ENCODE measurements around the gene NRG2. TPM values are rescaled to one million over a fixed set of nuclear protein-coding genes. Genes with fewer than 3 reads are reported as not detected.

The NRG2 gene
- total and polyA plus RNA-seq, 2 of the 4 experiments (the other 2 are of a cell fraction), result 0.18 TPM; not detected in 1

DNA sequence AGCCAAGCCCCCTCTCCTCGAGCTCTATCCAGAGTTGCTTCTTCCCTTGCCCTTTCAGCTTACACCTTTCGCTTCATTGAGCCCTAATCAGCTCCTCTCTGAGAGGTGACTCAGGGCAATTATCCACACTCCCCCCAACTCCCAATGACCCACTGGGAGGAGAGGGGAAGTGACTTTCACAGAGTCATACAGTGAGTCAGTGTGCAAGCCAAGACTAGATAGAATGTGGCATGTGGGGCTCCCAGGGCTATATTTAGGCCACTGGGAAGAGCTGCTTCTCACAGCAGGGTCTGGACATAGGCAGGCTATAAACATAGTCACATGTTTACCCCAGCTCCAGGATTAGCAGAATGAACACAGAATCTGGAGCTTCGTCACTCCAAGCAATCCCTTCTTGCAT is 57.4 kb downstream of the NRG2 start:
- no peaks in the 10 kb centered on the region; a peak in 1 of 4 replicates for H3K79me1 ChIP-seq (ENCODE audit: low read depth in 1 of 2, low read length in 2 of 2)
- H4K5ac ChIP-seq (ENCODE audit: low read depth, low read length), result no peak overlapping the region
- H3K4ac ChIP-seq (ENCODE audit: low read depth, low read length), result no peak overlapping the region
- dilution Hi-C loops (cut with HindIII; ENCODE audit: low sequenced_read_pairs, unreplicated experiment), result no loop called here
- H3K9me1 ChIP-seq (ENCODE audit: insufficient read depth, low read length), result no peaks in the 10 kb centered on the region
- no peak overlapping the region for H3K56ac ChIP-seq (ENCODE audit: extremely low read depth, insufficient read depth, low read length)
- H3K4me3 ChIP-seq (ENCODE audit: insufficient read depth, low read depth, low read length), result no peak overlapping the region
- H3K9ac ChIP-seq (ENCODE audit: low read depth, low read length), result no peak overlapping the region
- H3K27me3 ChIP-seq (ENCODE audit: control insufficient read depth, insufficient read depth, low read length), result peaks cover 19% of the 10 kb centered on the region
- no peak overlapping the region for H3K27ac ChIP-seq (ENCODE audit: insufficient read depth, low read length)
- WGBS, 2 experiments (ENCODE audit: extremely low coverage in 2 of 2, insufficient read length in 1 of 2), result no CpG with 5 or more reads among the region's 3 CpGs
- no peak overlapping the region for H2BK120ac ChIP-seq (ENCODE audit: low read depth, low read length)
- H4K91ac ChIP-seq (ENCODE audit: insufficient read depth, low read depth, low read length), result no peak overlapping the region
- no peaks in the 10 kb centered on the region for H3K36me3 ChIP-seq (ENCODE audit: control insufficient read depth, insufficient read depth, low read length)
- POLR2A ChIA-PET (ENCODE audit: unreplicated experiment), result no interaction called here
- no peak overlapping the region for H2BK15ac ChIP-seq (ENCODE audit: low read depth, low read length)
- H4K20me1 ChIP-seq (ENCODE audit: insufficient read depth, low read length), result no peaks in the 10 kb centered on the region
- no peak overlapping the region for H2AFZ ChIP-seq (replicated peaks; ENCODE audit: low read length, poor library complexity)
- no TSS peak for BruUV-seq (replicated peaks)
- no peak overlapping the region for H2BK5ac ChIP-seq (ENCODE audit: low read depth, low read length, poor library complexity, severe bottlenecking)
- in situ Hi-C loops (cut with MboI; ENCODE audit: low sequenced_read_pairs), result no loop called here
- no peak overlapping the region for H2AK5ac ChIP-seq (ENCODE audit: low read depth, low read length)
- H2AK9ac ChIP-seq (replicated peaks; ENCODE audit: low read depth, low read length, poor library complexity), result no peak overlapping the region
- no peak overlapping the region for H3K18ac ChIP-seq (ENCODE audit: low read depth, low read length)
- H2BK20ac ChIP-seq (ENCODE audit: low read depth, low read length), result no peak overlapping the region
- ATAC-seq (ENCODE audit: low read depth) (peak; percentile 48; the same call in 1 of the 2 replicates), DNase-seq (peak; percentile 68)
- H3K14ac ChIP-seq (replicated peaks; ENCODE audit: low read depth, low read length), result no peak overlapping the region
- no peaks in the 10 kb centered on the region for H3K9me3 ChIP-seq (ENCODE audit: control insufficient read depth, insufficient read depth, low read length)
- no peak overlapping the region for H4K8ac ChIP-seq (ENCODE audit: low read depth in 2 of 2, low read length in 2 of 2)
- TF ChIP-seq FOS (IDR thresholded peaks at IDR 0.05; ENCODE audit: low read depth, low read length) (peak; percentile 40; the same call in 1 of the 2 replicates), CTCF (conservative IDR thresholded peaks at IDR 0.05; ENCODE audit: low read depth, low read length) (no peak), USF2 (IDR thresholded peaks at IDR 0.05; ENCODE audit: low read depth, low read length) (0 out of 2 replicates have a peak, but pooled peaks have one; percentile 2)
- CTCF ChIA-PET, result interaction anchor here (1.8 kb wide), 1 partner anchor 17 kb away, joined by 8 read pairs; no protein-coding TSS in a partner anchor
- no peak overlapping the region for H3K23ac ChIP-seq (ENCODE audit: low read depth, low read length)
- H3K4me2 ChIP-seq (ENCODE audit: low read depth, low read length), result no peak overlapping the region
- intact Hi-C loops (cut with micrococcal nuclease), result no loop called here
- H3K4me1 ChIP-seq (ENCODE audit: control insufficient read depth, insufficient read depth, low read length), result peaks cover 5% of the 10 kb centered on the region; the same call in 1 of the 2 replicates

Measured in IMR-90 (cell line).